IMR-90 (cell line): ENCODE results near the gene ESR1. TPM values are rescaled to one million over a fixed set of nuclear protein-coding genes. Genes with fewer than 3 reads are reported as not detected.

Experiments
- ATAC-seq: fragments of 200-7000 bp; cut with Tn5 transposase; 2 replicates; pipeline ENCODE4 v1.9.1; 2020; ENCODE audit warnings: low read depth, mild to moderate bottlenecking, moderate library complexity
- BruUV-seq: library from RNA; stranded (reverse); fragments of 400-500 nt; replicated peaks from 2 replicates; lab custom pipeline; 2021; lab: Mats Ljungman, UMichigan
- CTCF ChIA-PET: fragments of 300-600 bp; formaldehyde crosslinking; extraction: SDS; loops from one replicate; lab custom pipeline; 2021; ENCODE audit warnings: antibody characterized with exemption; lab: Yijun Ruan, JAX
- POLR2A ChIA-PET: fragments of 300-600 bp; sonication (Branson Sonifier 250); formaldehyde crosslinking; loops from one replicate; lab custom pipeline; 2022; ENCODE audit warnings: antibody characterized with exemption; ENCODE audit not compliant: unreplicated experiment; lab: Charles Lee
- DNase-seq: peaks from one replicate; pipeline ENCODE4 v3.0.0; 2013
- H2AFZ ChIP-seq: replicated peaks from 2 replicates; pipeline ENCODE3; 2013; ENCODE audit warnings: low read length, mild to moderate bottlenecking; ENCODE audit not compliant: poor library complexity
- H2AK5ac ChIP-seq: 2 replicates; pipeline ENCODE4 v1.6.1; 2013; ENCODE audit warnings: low read depth, low read length, inconsistent platforms
- H2AK9ac ChIP-seq: replicated peaks from 2 replicates; pipeline ENCODE3; 2013; ENCODE audit warnings: mild to moderate bottlenecking, low read depth, low read length, moderate library complexity; ENCODE audit not compliant: poor library complexity
- H2BK120ac ChIP-seq: 2 replicates; pipeline ENCODE4 v1.6.1; 2013; ENCODE audit warnings: low read depth, low read length, inconsistent platforms
- H2BK15ac ChIP-seq: 3 replicates; pipeline ENCODE4 v1.6.1; 2013; ENCODE audit warnings: low read depth, low read length, inconsistent platforms
- H2BK20ac ChIP-seq: 2 replicates; pipeline ENCODE4 v1.6.1; 2013; ENCODE audit warnings: low read depth, mild to moderate bottlenecking, inconsistent platforms, low read length, moderate library complexity
- H2BK5ac ChIP-seq: 2 replicates; pipeline ENCODE4 v1.6.1; 2013; ENCODE audit warnings: mild to moderate bottlenecking, low read depth, low read length, inconsistent platforms; ENCODE audit not compliant: poor library complexity, severe bottlenecking
- H3K14ac ChIP-seq: replicated peaks from 2 replicates; pipeline ENCODE4 v1.6.1; 2013; ENCODE audit warnings: low read depth, low read length, inconsistent platforms
- H3K18ac ChIP-seq: 2 replicates; pipeline ENCODE4 v1.6.1; 2013; ENCODE audit warnings: low read depth, low read length, control low read depth
- H3K23ac ChIP-seq: 2 replicates; pipeline ENCODE4 v1.6.1; 2013; ENCODE audit warnings: low read depth, low read length, inconsistent platforms
- H3K27ac ChIP-seq: 2 replicates; pipeline ENCODE4 v1.5.1; 2013; ENCODE audit warnings: mild to moderate bottlenecking, control low read depth, low read length; ENCODE audit not compliant: insufficient read depth
- H3K27me3 ChIP-seq: 2 replicates; pipeline ENCODE4 v1.6.1; 2013; ENCODE audit warnings: low read length; ENCODE audit not compliant: control insufficient read depth, insufficient read depth
- H3K36me3 ChIP-seq: 2 replicates; pipeline ENCODE4 v1.6.1; 2013; ENCODE audit warnings: low read length, mixed read lengths; ENCODE audit not compliant: control insufficient read depth, insufficient read depth
- H3K4ac ChIP-seq: 2 replicates; pipeline ENCODE4 v1.6.1; 2013; ENCODE audit warnings: low read depth, low read length, inconsistent platforms
- H3K4me1 ChIP-seq: 2 replicates; pipeline ENCODE4 v1.6.1; 2013; ENCODE audit warnings: low read length, mixed read lengths; ENCODE audit not compliant: control insufficient read depth, insufficient read depth
- H3K4me2 ChIP-seq: 2 replicates; pipeline ENCODE4 v1.6.1; 2013; ENCODE audit warnings: low read depth, mild to moderate bottlenecking, control low read depth, low read length, moderate library complexity
- H3K4me3 ChIP-seq: 2 replicates; pipeline ENCODE4 v1.5.1; 2013; ENCODE audit warnings: low read depth, mild to moderate bottlenecking, control low read depth, low read length, moderate library complexity; ENCODE audit not compliant: insufficient read depth
- H3K56ac ChIP-seq: 2 replicates; pipeline ENCODE4 v1.6.1; 2013; ENCODE audit warnings: low read length, inconsistent platforms; ENCODE audit not compliant: insufficient read depth; ENCODE audit errors: extremely low read depth
- H3K79me1 ChIP-seq, 2 experiments: 2 replicates each; pipeline ENCODE4 v1.6.1; 2013; ENCODE audit warnings: low read length in 2 of 2, inconsistent platforms in 1 of 2, low read depth in 1 of 2
- H3K9ac ChIP-seq: 2 replicates; pipeline ENCODE4 v1.6.1; 2013; ENCODE audit warnings: low read depth, low read length, control low read depth
- H3K9me1 ChIP-seq: 2 replicates; pipeline ENCODE4 v1.6.1; 2013; ENCODE audit warnings: low read length, inconsistent platforms; ENCODE audit not compliant: insufficient read depth
- H3K9me3 ChIP-seq: 2 replicates; pipeline ENCODE4 v1.6.1; 2013; ENCODE audit warnings: low read length; ENCODE audit not compliant: control insufficient read depth, insufficient read depth
- H4K20me1 ChIP-seq: 2 replicates; pipeline ENCODE4 v1.6.1; 2013; ENCODE audit warnings: low read length, inconsistent platforms; ENCODE audit not compliant: insufficient read depth
- H4K5ac ChIP-seq: 2 replicates; pipeline ENCODE4 v1.6.1; 2013; ENCODE audit warnings: mild to moderate bottlenecking, low read depth, low read length, control low read depth
- H4K8ac ChIP-seq, 2 experiments: 2 replicates each; pipeline ENCODE4 v1.6.1; 2013; ENCODE audit warnings: low read depth in 2 of 2, low read length in 2 of 2, control low read depth in 1 of 2, inconsistent platforms in 1 of 2
- H4K91ac ChIP-seq: 2 replicates; pipeline ENCODE4 v1.6.1; 2013; ENCODE audit warnings: low read depth, low read length, inconsistent platforms; ENCODE audit not compliant: insufficient read depth
- CTCF ChIP-seq: conservative IDR thresholded peaks from 2 replicates; pipeline ENCODE4 v1.5.1; 2012; ENCODE audit warnings: mild to moderate bottlenecking, low read depth, low read length, improper control_type of control experiment
- FOS ChIP-seq: fragments of 150-350 bp; IDR thresholded peaks from 2 replicates; pipeline ENCODE4 v1.6.1; 2016; ENCODE audit warnings: low read depth, low read length
- POLR2A ChIP-seq: IDR thresholded peaks from 2 replicates; pipeline ENCODE4 v1.6.1; 2012; ENCODE audit warnings: mild to moderate bottlenecking, low read depth, low read length
- WGBS, 2 experiments: methylation state at CpG; one replicate each; pipeline versions ENCODE4 v1.1.5 to v1.1.7; 2013; ENCODE audit warnings: missing lambda C conversion rate in 2 of 2; ENCODE audit not compliant: insufficient read length in 1 of 2; ENCODE audit errors: extremely low coverage in 2 of 2; 5-methylcytosine and 5-hydroxymethylcytosine counted together
- dilution Hi-C: fragments of 300-500 bp; cut with HindIII; formaldehyde crosslinking; loops from one replicate; pipeline ENCODE4 v1.14.3; 2018; ENCODE audit warnings: low sequenced_read_pairs; ENCODE audit not compliant: unreplicated experiment
- in situ Hi-C: fragments of 300-500 bp; cut with MboI; formaldehyde crosslinking; loops from 3 replicates; pipeline ENCODE4 v1.14.3; 2019; ENCODE audit warnings: low sequenced_read_pairs, inconsistent platforms, mixed read lengths
- intact Hi-C: fragments of 100-400 bp; cut with micrococcal nuclease; formaldehyde crosslinking; loops from 2 replicates; pipeline ENCODE4 v1.10.0; 2022
- polyA plus RNA-seq, 3 experiments: library from polyadenylated mRNA; depleted of rRNA; stranded (reverse); fragments of >200 nt; gene quantifications; 2 replicates each; pipeline ENCODE4 v1.2.3, GENCODE V29; 2012; ENCODE audit warnings: low replicate concordance in 1 of 3
- total RNA-seq: library from RNA; depleted of rRNA; stranded (reverse); fragments of >200 nt; gene quantifications from 2 replicates; pipeline ENCODE4 v1.2.3, GENCODE V29; 2012

ESR1 gene
- total and polyA plus RNA-seq, 2 of the 4 experiments (the other 2 are of a cell fraction) = not detected

GRCh38 chr6:152091201-152091600, 283.7 kb downstream of the ESR1 start:
- WGBS, 2 experiments = 100% methylated on average over 1 of the region's 2 CpGs; no CpG with 5 or more reads in 1 of the 2 experiments
- dilution Hi-C loops = no loop called here
- no peak for ATAC-seq
- H3K27ac ChIP-seq = no peak overlapping the region
- CTCF ChIA-PET = no interaction called here
- H3K18ac ChIP-seq = no peak overlapping the region
- H3K4ac ChIP-seq = no peak overlapping the region
- H3K9me1 ChIP-seq = peaks cover 19% of the 10 kb centered on the region
- no peaks in the 10 kb centered on the region for H4K20me1 ChIP-seq
- H3K4me2 ChIP-seq = no peak overlapping the region
- no peak for TF ChIP-seq CTCF
- no peak for TF ChIP-seq POLR2A
- no peak for TF ChIP-seq FOS
- no peak overlapping the region for H2AK9ac ChIP-seq
- H3K14ac ChIP-seq = no peak overlapping the region
- peaks cover 3% of the 10 kb centered on the region for H3K9me3 ChIP-seq
- H4K5ac ChIP-seq = no peak overlapping the region
- H3K27me3 ChIP-seq = no peaks in the 10 kb centered on the region
- H2BK5ac ChIP-seq = no peak overlapping the region
- H3K9ac ChIP-seq = no peak overlapping the region
- no peaks in the 10 kb centered on the region for H3K36me3 ChIP-seq
- DNase-seq = no peak
- POLR2A ChIA-PET = no interaction called here
- no peak overlapping the region for H2BK120ac ChIP-seq
- peaks cover 15% of the 10 kb centered on the region for H3K4me1 ChIP-seq
- intact Hi-C loops = no loop called here
- no TSS peak for BruUV-seq
- H2AK5ac ChIP-seq = no peak overlapping the region
- in situ Hi-C loops = no loop called here
- no peak overlapping the region for H2AFZ ChIP-seq
- H3K79me1 ChIP-seq = no peaks in the 10 kb centered on the region
- H3K4me3 ChIP-seq = no peak overlapping the region
- no peak overlapping the region for H2BK15ac ChIP-seq
- H2BK20ac ChIP-seq = peak overlapping the region; percentile 24; the same call in 1 of the 2 replicates
- no peak overlapping the region for H4K91ac ChIP-seq
- no peak overlapping the region for H3K56ac ChIP-seq
- H3K23ac ChIP-seq = no peak overlapping the region
- no peak overlapping the region for H4K8ac ChIP-seq
